Panc1 (cell line): Measurements from ENCODE around the gene KRR1. TPM values are rescaled to one million over a fixed set of nuclear protein-coding genes. Genes with fewer than 3 reads are reported as not detected.
"Not testable (repeated sequence)": the region's sequence is repeated elsewhere in the genome, so short reads cannot be mapped to it uniquely, and the experiment has no call there.

Experiments
- ATAC-seq: fragments of 200-7000 bp; cut with Tn5 transposase; 2 replicates; pipeline ENCODE4 v1.9.1; 2020; ENCODE audit warnings: mild to moderate bottlenecking, moderate library complexity
- BruUV-seq: library from RNA; stranded (reverse); fragments of 400-500 nt; replicated peaks from 2 replicates; lab custom pipeline; 2021; lab: Mats Ljungman, UMichigan
- CTCF ChIA-PET: fragments of 300-600 bp; sonication (Branson Sonifier 250); formaldehyde crosslinking; loops from one replicate; lab custom pipeline; 2022; ENCODE audit warnings: antibody characterized with exemption; lab: Charles Lee
- POLR2A ChIA-PET: fragments of 300-600 bp; sonication (Branson Sonifier 250); formaldehyde crosslinking; loops from one replicate; lab custom pipeline; 2022; ENCODE audit warnings: antibody characterized with exemption; lab: Charles Lee
- DNase-seq: peaks from one replicate; pipeline ENCODE4 v3.0.0-alpha.2; 2010; ENCODE audit warnings: low read depth, low spot score
- H3K27ac ChIP-seq: 2 replicates; pipeline ENCODE4 v1.5.1; 2011; ENCODE audit warnings: mild to moderate bottlenecking, low read length, inconsistent platforms
- H3K27me3 ChIP-seq: fragments of 200-500 bp; sonication (Bioruptor generic); 2 replicates; pipeline ENCODE4 v1.6.0; 2014; ENCODE audit warnings: low read length, inconsistent platforms; ENCODE audit not compliant: control insufficient read depth, insufficient read depth
- H3K36me3 ChIP-seq: fragments of 200-500 bp; sonication (Bioruptor generic); 2 replicates; pipeline ENCODE4 v1.5.1; 2014; ENCODE audit warnings: inconsistent platforms, mild to moderate bottlenecking, low read length, moderate library complexity; ENCODE audit not compliant: control insufficient read depth, insufficient read depth
- H3K4me1 ChIP-seq: 2 replicates; pipeline ENCODE4 v1.5.1; 2011; ENCODE audit warnings: inconsistent platforms, mild to moderate bottlenecking, low read length, moderate library complexity; ENCODE audit not compliant: control insufficient read depth, insufficient read depth
- H3K4me3 ChIP-seq, 2 experiments: 2 replicates each; pipeline ENCODE4 v1.5.1; 2011 to 2012; ENCODE audit warnings: low read depth in 2 of 2, low read length in 2 of 2, mild to moderate bottlenecking in 2 of 2, inconsistent platforms in 1 of 2, moderate library complexity in 1 of 2
- H3K9me3 ChIP-seq: fragments of 200-500 bp; sonication (Bioruptor generic); 2 replicates; pipeline ENCODE4 v1.5.1; 2014; ENCODE audit warnings: low read depth, mild to moderate bottlenecking, inconsistent platforms, low read length, moderate library complexity; ENCODE audit not compliant: control insufficient read depth, insufficient read depth
- POLR2AphosphoS5 ChIP-seq: IDR thresholded peaks from 2 replicates; pipeline ENCODE4 v1.6.1; 2012; ENCODE audit warnings: mild to moderate bottlenecking, low read depth, low read length, moderate library complexity
- SIN3A ChIP-seq: IDR thresholded peaks from 2 replicates; pipeline ENCODE4 v1.6.1; 2012; ENCODE audit warnings: low read depth, mild to moderate bottlenecking, low read length, moderate library complexity, borderline replicate concordance; ENCODE audit not compliant: insufficient read depth
- TCF7L2 ChIP-seq: IDR thresholded peaks from 2 replicates; pipeline ENCODE4 v1.6.1; 2011; ENCODE audit warnings: mild to moderate bottlenecking, low read depth, low read length, inconsistent platforms
- in situ Hi-C: cut with HindIII; loops from 2 replicates; pipeline ENCODE4 v1.10.0; 2016; ENCODE audit warnings: low sequenced_read_pairs, low pct_unique_long_range_greater_than_20kb
- intact Hi-C: fragments of 100-400 bp; cut with micrococcal nuclease; formaldehyde crosslinking; loops from one replicate; pipeline ENCODE4 v1.10.0; 2022; ENCODE audit not compliant: unreplicated experiment
- total RNA-seq: library from RNA; stranded (reverse); gene quantifications from one replicate; pipeline ENCODE4 v1.2.1, GENCODE V29; 2021; ENCODE audit not compliant: unreplicated experiment
- TF ChIP-seq, protein P1 (sequence below): fragments of 450-650 bp; IDR thresholded peaks from 2 replicates; pipeline ENCODE4 v1.5.1; 2017; ENCODE audit warnings: mild to moderate bottlenecking
- TF ChIP-seq, protein P2 (sequence below), 2 experiments: IDR thresholded peaks; 2 replicates each; pipeline ENCODE4 v1.6.1; 2011 to 2012; ENCODE audit warnings: low read depth in 2 of 2, control low read depth in 1 of 2, low read length in 1 of 2, mild to moderate bottlenecking in 1 of 2, moderate library complexity in 1 of 2; ENCODE audit not compliant: insufficient read depth in 1 of 2

The KRR1 gene
- total RNA-seq, 1 experiment from 2014 or later: 161 TPM

DNA sequence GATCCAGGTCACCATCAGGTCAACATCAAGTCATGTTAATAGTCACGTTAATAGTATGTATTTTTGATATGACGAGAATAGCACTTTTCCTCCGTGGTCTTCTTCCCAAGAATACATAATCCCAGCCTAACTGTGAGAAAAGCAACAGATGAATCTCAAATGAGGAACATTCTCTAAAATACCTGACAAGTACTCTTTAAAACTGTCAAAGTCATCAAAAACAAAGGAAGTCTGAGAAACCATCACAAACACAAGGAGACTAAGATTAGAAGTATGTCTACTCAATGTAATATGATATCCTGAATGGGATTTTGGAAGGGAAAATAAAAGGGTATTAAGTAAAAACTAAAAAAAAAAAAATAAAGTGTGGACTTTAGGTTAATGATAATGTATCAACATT, 67.7 kb downstream of the KRR1 start:
- Histone ChIP-seq H3K4me3 (no peak overlapping the region), H3K4me1 (no peaks in the 10 kb centered on the region), H3K36me3 (no peaks in the 10 kb centered on the region), H3K27ac (no peak overlapping the region), H3K27me3 (no peaks in the 10 kb centered on the region), H3K9me3 (no peaks in the 10 kb centered on the region)
- DNase-seq (no peak), ATAC-seq (no peak)
- BruUV-seq: no TSS peak
- ChIA-PET POLR2A (no interaction called here), CTCF (no interaction called here)
- in situ Hi-C loops (no loop called here), intact Hi-C loops (no loop called here)
- TF ChIP-seq POLR2AphosphoS5: no peak
- TF ChIP-seq, protein P1, sequence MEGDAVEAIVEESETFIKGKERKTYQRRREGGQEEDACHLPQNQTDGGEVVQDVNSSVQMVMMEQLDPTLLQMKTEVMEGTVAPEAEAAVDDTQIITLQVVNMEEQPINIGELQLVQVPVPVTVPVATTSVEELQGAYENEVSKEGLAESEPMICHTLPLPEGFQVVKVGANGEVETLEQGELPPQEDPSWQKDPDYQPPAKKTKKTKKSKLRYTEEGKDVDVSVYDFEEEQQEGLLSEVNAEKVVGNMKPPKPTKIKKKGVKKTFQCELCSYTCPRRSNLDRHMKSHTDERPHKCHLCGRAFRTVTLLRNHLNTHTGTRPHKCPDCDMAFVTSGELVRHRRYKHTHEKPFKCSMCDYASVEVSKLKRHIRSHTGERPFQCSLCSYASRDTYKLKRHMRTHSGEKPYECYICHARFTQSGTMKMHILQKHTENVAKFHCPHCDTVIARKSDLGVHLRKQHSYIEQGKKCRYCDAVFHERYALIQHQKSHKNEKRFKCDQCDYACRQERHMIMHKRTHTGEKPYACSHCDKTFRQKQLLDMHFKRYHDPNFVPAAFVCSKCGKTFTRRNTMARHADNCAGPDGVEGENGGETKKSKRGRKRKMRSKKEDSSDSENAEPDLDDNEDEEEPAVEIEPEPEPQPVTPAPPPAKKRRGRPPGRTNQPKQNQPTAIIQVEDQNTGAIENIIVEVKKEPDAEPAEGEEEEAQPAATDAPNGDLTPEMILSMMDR: no peak
- TF ChIP-seq SIN3A: no peak
- TF ChIP-seq TCF7L2: no peak
- TF ChIP-seq, protein P2, sequence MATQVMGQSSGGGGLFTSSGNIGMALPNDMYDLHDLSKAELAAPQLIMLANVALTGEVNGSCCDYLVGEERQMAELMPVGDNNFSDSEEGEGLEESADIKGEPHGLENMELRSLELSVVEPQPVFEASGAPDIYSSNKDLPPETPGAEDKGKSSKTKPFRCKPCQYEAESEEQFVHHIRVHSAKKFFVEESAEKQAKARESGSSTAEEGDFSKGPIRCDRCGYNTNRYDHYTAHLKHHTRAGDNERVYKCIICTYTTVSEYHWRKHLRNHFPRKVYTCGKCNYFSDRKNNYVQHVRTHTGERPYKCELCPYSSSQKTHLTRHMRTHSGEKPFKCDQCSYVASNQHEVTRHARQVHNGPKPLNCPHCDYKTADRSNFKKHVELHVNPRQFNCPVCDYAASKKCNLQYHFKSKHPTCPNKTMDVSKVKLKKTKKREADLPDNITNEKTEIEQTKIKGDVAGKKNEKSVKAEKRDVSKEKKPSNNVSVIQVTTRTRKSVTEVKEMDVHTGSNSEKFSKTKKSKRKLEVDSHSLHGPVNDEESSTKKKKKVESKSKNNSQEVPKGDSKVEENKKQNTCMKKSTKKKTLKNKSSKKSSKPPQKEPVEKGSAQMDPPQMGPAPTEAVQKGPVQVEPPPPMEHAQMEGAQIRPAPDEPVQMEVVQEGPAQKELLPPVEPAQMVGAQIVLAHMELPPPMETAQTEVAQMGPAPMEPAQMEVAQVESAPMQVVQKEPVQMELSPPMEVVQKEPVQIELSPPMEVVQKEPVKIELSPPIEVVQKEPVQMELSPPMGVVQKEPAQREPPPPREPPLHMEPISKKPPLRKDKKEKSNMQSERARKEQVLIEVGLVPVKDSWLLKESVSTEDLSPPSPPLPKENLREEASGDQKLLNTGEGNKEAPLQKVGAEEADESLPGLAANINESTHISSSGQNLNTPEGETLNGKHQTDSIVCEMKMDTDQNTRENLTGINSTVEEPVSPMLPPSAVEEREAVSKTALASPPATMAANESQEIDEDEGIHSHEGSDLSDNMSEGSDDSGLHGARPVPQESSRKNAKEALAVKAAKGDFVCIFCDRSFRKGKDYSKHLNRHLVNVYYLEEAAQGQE (IDR thresholded peaks at IDR 0.05; ENCODE audit: insufficient read depth in 1 of 2, low read depth in 2 of 2, low read length in 1 of 2): no peak

DNA sequence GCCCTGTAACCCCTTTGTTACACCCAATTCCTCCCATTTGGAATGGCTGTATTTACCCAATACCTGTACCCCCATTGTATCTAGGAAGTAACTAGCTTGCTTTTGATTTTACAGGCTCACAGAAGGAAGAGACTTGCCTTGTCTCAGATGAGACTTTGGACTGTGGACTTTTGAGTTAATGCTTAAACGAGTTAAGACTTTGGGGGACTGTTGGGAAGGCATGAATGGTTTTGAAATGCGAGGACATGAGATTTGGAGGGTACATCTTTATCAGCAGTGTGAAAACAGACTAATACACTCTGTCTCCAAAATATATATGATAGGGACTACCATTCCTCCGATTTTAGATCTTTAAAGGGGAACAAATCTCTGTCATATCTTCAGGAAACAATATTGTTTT, 69.0 kb downstream of the KRR1 start:
- H3K4me3 ChIP-seq, H3K27ac ChIP-seq, CTCF ChIA-PET, H3K4me1 ChIP-seq, in situ Hi-C loops, ATAC-seq, POLR2A ChIA-PET, H3K9me3 ChIP-seq, H3K27me3 ChIP-seq, BruUV-seq, H3K36me3 ChIP-seq, DNase-seq, intact Hi-C loops: not testable (repeated sequence)

DNA sequence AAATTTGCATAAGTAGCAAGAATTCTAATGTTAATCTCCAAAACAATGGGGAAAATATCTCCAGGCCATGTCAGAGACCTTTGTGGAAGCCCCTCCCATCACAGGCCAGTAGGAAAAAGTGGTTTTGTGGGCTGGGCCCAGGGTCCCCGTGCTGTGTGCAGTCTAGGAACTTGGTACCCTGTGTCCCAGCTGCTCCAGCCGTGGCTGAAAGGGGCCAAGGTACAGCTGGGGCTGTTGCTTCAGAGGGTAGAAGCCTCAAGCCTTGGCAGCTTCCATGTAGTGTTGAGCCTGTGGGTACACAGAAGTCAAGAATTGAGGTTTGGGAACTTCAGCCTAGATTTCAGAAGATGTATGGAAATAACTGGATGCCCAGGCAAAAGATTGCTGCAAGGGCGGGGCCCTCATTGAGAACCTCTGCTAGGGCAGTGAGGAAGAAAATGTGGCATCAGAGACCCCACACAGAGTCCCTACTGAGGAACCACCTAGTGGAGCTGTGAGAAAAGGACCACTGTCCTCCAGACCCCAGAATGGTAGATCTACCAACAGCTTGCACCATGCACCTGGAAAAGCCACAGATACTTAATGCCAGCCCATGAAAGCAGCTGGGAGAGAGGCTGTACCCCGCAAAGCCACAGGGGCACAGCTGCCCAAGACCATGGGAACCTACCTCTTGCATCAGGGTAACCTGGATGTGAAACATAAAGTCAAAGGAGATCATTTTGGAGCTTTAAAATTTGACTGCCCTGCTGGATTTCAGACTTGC, 69.5 kb downstream of the KRR1 start:
- BruUV-seq, H3K4me1 ChIP-seq, intact Hi-C loops, ATAC-seq, H3K27ac ChIP-seq, POLR2A ChIA-PET, in situ Hi-C loops, H3K27me3 ChIP-seq, CTCF ChIA-PET, H3K36me3 ChIP-seq, DNase-seq, H3K4me3 ChIP-seq: not testable (repeated sequence)
- H3K9me3 ChIP-seq: peaks cover 10% of the 10 kb centered on the region; the same call in 1 of the 2 replicates

Other genes starting within 250 kb of the KRR1 start
- gene CAPS2, start 181.3 kb downstream of the KRR1 start, total RNA-seq: 11.8 TPM
- gene GLIPR1L1, start 176.9 kb downstream of the KRR1 start, total RNA-seq: not detected
- gene GLIPR1L2, start 120.5 kb downstream of the KRR1 start, total RNA-seq: 0.72 TPM
- gene GLIPR1, start 30.9 kb downstream of the KRR1 start, total RNA-seq: 11.5 TPM